HepG2 (cell line): ENCODE measurements around the gene GMPPB. TPM values are rescaled to one million over a fixed set of nuclear protein-coding genes. Genes with fewer than 3 reads are reported as not detected.

Source experiments
- ATAC-seq: fragments of 200-7000 bp; cut with Tn5 transposase; 3 replicates; pipeline ENCODE4 v1.9.1; 2020; ENCODE audit warnings: mild to moderate bottlenecking, moderate library complexity
- BruUV-seq: library from RNA; stranded (reverse); fragments of 400-500 nt; replicated peaks from 2 replicates; lab custom pipeline; 2021; lab: Mats Ljungman, UMichigan
- CTCF ChIA-PET: fragments of 300-600 bp; formaldehyde crosslinking; extraction: SDS; loops from one replicate; lab custom pipeline; 2021; ENCODE audit warnings: low total read pairs, inconsistent platforms, low intra/inter-chr PET ratio; lab: Yijun Ruan, JAX
- POLR2A ChIA-PET: fragments of 350-600 bp; sonication (Branson Sonifier 250); formaldehyde crosslinking; loops from one replicate; lab custom pipeline; 2020; ENCODE audit warnings: antibody characterized with exemption, inconsistent platforms; lab: Yijun Ruan, JAX
- DNase-seq: peaks from one replicate; pipeline ENCODE4 v3.0.0-alpha.2; 2015; ENCODE audit warnings: low spot score
- FAIRE-seq: peaks from 3 replicates; lab custom pipeline; 2011; peaks lifted over from hg19 to GRCh38; lab: Jason Lieb, UNC
- H2AFZ ChIP-seq: one replicate; pipeline ENCODE4 v1.6.1; 2011; ENCODE audit warnings: low read length, inconsistent platforms
- H3K27ac ChIP-seq: fragments of 300-600 bp; 3 replicates; pipeline ENCODE4 v1.8.0; 2011; ENCODE audit warnings: mixed run types, mild to moderate bottlenecking, mixed read lengths, low read length, inconsistent platforms; ENCODE audit not compliant: insufficient read depth; ENCODE audit errors: extremely low read length
- H3K27me3 ChIP-seq, 2 experiments: fragments of 200-600 bp in 1 of 2; 2 replicates in 1 of 2; 3 replicates in 1 of 2; pipeline versions ENCODE4 v1.6.0 to v1.8.0; 2011; ENCODE audit warnings: low read length in 2 of 2, mild to moderate bottlenecking in 2 of 2, moderate library complexity in 2 of 2, inconsistent platforms in 1 of 2; ENCODE audit not compliant: insufficient read depth in 2 of 2, control insufficient read depth in 1 of 2
- H3K36me3 ChIP-seq, 2 experiments: fragments of 200-600 bp in 1 of 2; replicated peaks in 1 of 2; 2 replicates in 1 of 2; 3 replicates in 1 of 2; pipeline versions ENCODE4 v1.5.1 to v1.8.0; 2011; ENCODE audit warnings: low read length in 2 of 2, inconsistent platforms in 1 of 2; ENCODE audit not compliant: insufficient read depth in 2 of 2, control insufficient read depth in 1 of 2
- H3K4me1 ChIP-seq: 2 replicates; pipeline ENCODE4 v1.5.1; 2012; ENCODE audit warnings: low read length, inconsistent platforms; ENCODE audit not compliant: insufficient read depth
- H3K4me2 ChIP-seq: 2 replicates; pipeline ENCODE4 v1.6.0; 2011; ENCODE audit warnings: low read depth, low read length, inconsistent platforms
- H3K4me3 ChIP-seq, 3 experiments: fragments of 200-600 bp in 1 of 3; sonication (generic), shearing (Covaris generic) in 1 of 3; replicated peaks in 1 of 3; 2 replicates each; pipeline ENCODE4 v1.5.1; 2011 to 2016; ENCODE audit warnings: low read length in 3 of 3, inconsistent platforms in 2 of 3, low read depth in 2 of 3, mild to moderate bottlenecking in 2 of 3, control low read depth in 1 of 3, mixed read lengths in 1 of 3; ENCODE audit not compliant: insufficient read depth in 1 of 3
- H3K79me2 ChIP-seq: one replicate; pipeline ENCODE4 v1.6.1; 2011; ENCODE audit warnings: low read length, inconsistent platforms; ENCODE audit not compliant: insufficient read depth
- H3K9ac ChIP-seq: 2 replicates; pipeline ENCODE4 v1.6.0; 2011; ENCODE audit warnings: mild to moderate bottlenecking, low read depth, low read length, inconsistent platforms; ENCODE audit not compliant: insufficient read depth
- H3K9me3 ChIP-seq: 2 replicates; pipeline ENCODE4 v1.5.1; 2012; ENCODE audit warnings: mild to moderate bottlenecking, low read length
- H4K20me1 ChIP-seq: 2 replicates; pipeline ENCODE4 v1.6.0; 2011; ENCODE audit warnings: inconsistent platforms, mild to moderate bottlenecking, low read length, moderate library complexity; ENCODE audit not compliant: insufficient read depth
- AGO2 ChIP-seq: fragments of 200-400 bp; formaldehyde crosslinking; optimal IDR thresholded peaks from 2 replicates; pipeline ENCODE3; 2017; ENCODE audit warnings: mild to moderate bottlenecking, low read depth, low read length, moderate library complexity
- ARID4A ChIP-seq: sonication (generic); formaldehyde crosslinking; IDR thresholded peaks from 2 replicates; pipeline ENCODE4 v1.5.0; 2020; ENCODE audit warnings: mild to moderate bottlenecking, missing genetic modification reagents, borderline replicate concordance
- CREB1 ChIP-seq, 2 experiments: fragments of 450-650 bp in 1 of 2; IDR thresholded peaks; 2 replicates each; pipeline ENCODE4 v1.6.1; 2016 to 2017; ENCODE audit warnings: control low read depth in 1 of 2, mild to moderate bottlenecking in 1 of 2, missing compliant biosample characterization in 1 of 2, missing genetic modification characterization in 1 of 2
- GFI1 ChIP-seq: sonication (generic); formaldehyde crosslinking; IDR thresholded peaks from 2 replicates; pipeline ENCODE4 v1.5.0; 2020; ENCODE audit warnings: missing genetic modification reagents, mild to moderate bottlenecking, borderline replicate concordance
- HDAC1 ChIP-seq: sonication (generic); formaldehyde crosslinking; IDR thresholded peaks from 2 replicates; pipeline ENCODE4 v1.5.1; 2020; ENCODE audit warnings: mild to moderate bottlenecking, missing genetic modification reagents
- HNRNPK ChIP-seq: fragments of 200-400 bp; formaldehyde crosslinking; IDR thresholded peaks from 2 replicates; pipeline ENCODE4 v1.6.1; 2018; ENCODE audit warnings: low read length, low read depth, moderate library complexity, mild to moderate bottlenecking; ENCODE audit not compliant: poor library complexity, severe bottlenecking
- ZC3H13 ChIP-seq: sonication (generic); formaldehyde crosslinking; IDR thresholded peaks from 2 replicates; pipeline ENCODE4 v1.8.1; 2023; ENCODE audit warnings: mild to moderate bottlenecking, missing genetic modification reagents, moderate library complexity
- ZNF143 ChIP-seq: sonication (generic); formaldehyde crosslinking; IDR thresholded peaks from 2 replicates; pipeline ENCODE4 v1.4.0; 2020; ENCODE audit warnings: missing genetic modification reagents
- ZNF550 ChIP-seq: sonication (generic); formaldehyde crosslinking; IDR thresholded peaks from 2 replicates; pipeline ENCODE4 v1.4.0; 2020; ENCODE audit warnings: mild to moderate bottlenecking, missing genetic modification reagents, borderline replicate concordance
- ZNF567 ChIP-seq: sonication (generic); formaldehyde crosslinking; IDR thresholded peaks from 2 replicates; pipeline ENCODE4 v1.8.1; 2023; ENCODE audit warnings: mild to moderate bottlenecking, missing genetic modification reagents, borderline replicate concordance
- ZNF687 ChIP-seq: sonication (generic); formaldehyde crosslinking; IDR thresholded peaks from 2 replicates; pipeline ENCODE4 v1.5.1; 2020; ENCODE audit warnings: mild to moderate bottlenecking, missing genetic modification reagents, moderate library complexity
- WGBS: methylation state at CpG from one replicate; pipeline ENCODE4 v1.1.6; 2017; ENCODE audit warnings: low lambda C conversion rate; 5-methylcytosine and 5-hydroxymethylcytosine counted together
- in situ Hi-C: cut with HindIII; loops from 2 replicates; pipeline ENCODE4 v1.10.0; 2017; ENCODE audit warnings: low pct_unique_long_range_greater_than_20kb; ENCODE audit not compliant: extremely low pct_ligation_motif_present
- intact Hi-C: fragments of 100-400 bp; cut with micrococcal nuclease; formaldehyde crosslinking; loops from one replicate; pipeline ENCODE4 v1.10.0; 2022; ENCODE audit not compliant: unreplicated experiment
- polyA plus RNA-seq, 8 experiments: library from polyadenylated mRNA; depleted of rRNA in 3 of 8; stranded (reverse) in 7 of 8; unstranded in 1 of 8; fragments of >200 nt; fragmentation: Illumina TruSeq in 4 of 8; extraction: Trizol in 4 of 8; gene quantifications; 2 replicates each; pipeline versions ENCODE4 v1.2.1 to v1.2.3, GENCODE V29; 2011 to 2016; ENCODE audit warnings: low read depth in 4 of 8, missing spikeins in 1 of 8, mixed read lengths in 1 of 8; ENCODE audit not compliant: insufficient read depth in 1 of 8
- total RNA-seq, 5 experiments: library from RNA; depleted of rRNA; stranded (reverse); fragments of >200 nt; fragmentation: Illumina TruSeq; extraction: Trizol; gene quantifications; 2 replicates each; pipeline ENCODE4 v1.2.3, GENCODE V29; 2016; ENCODE audit warnings: low read depth in 1 of 5

GMPPB gene
- total and polyA plus RNA-seq, 2 of the 13 experiments (the other 11 are each of a cell fraction or from before 2014, with no cell fraction given): 6.5 to 23.1 TPM

DNA sequence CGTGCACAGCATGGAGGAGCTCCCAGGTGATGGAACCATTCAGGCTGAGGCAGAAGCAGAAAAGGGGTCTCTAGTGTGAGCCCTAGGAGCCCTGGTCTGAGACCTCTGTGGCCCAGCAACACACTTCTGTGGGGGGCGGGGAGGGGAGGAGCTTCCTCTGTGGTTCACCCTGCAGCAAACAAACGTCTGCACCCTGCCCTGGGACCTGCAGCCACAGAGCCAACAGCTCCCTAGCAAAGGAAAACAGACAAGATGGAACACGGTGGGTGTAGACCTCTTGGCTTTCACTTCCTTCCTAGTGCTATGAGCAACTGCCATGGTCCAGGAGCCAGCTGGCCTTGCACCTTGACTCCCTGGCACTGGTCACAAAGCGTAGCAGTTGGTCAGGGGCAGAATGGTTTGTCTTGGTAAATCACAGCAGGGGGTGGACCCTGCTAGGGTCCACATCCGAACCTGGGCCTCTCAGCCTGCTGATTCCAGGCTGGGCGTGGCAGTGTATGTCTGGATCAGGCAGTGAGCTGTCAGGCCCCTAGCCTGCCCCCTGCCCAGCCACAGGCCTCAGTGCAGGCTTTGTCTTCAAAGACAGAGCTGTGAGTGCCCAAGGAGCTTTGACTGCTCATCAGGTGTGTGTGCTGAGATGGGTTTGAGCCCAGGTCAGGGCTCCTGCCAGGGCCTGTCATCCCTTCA lies 11.0 kb downstream of the GMPPB start:
- H3K4me2 ChIP-seq: 0 out of 2 replicates have a peak overlapping the region, but pooled peaks have one; percentile 6
- in situ Hi-C loops: no loop called here
- H3K27me3 ChIP-seq: no peaks in the 10 kb centered on the region
- WGBS: 56% methylated on average over 3 of the region's 7 CpGs
- DNase-seq: no peak
- H3K4me3 ChIP-seq: no peak overlapping the region
- peak; percentile 42 for ATAC-seq
- no peaks in the 10 kb centered on the region for H3K79me2 ChIP-seq
- H3K4me1 ChIP-seq: peaks cover 23% of the 10 kb centered on the region
- BruUV-seq: no TSS peak
- H3K27ac ChIP-seq: peak overlapping the region; percentile 40
- ChIA-PET CTCF (no interaction called here), POLR2A (no interaction called here)
- no peak overlapping the region for H3K9ac ChIP-seq
- intact Hi-C loops: no loop called here
- H3K36me3 ChIP-seq: peaks cover 0 to 10% of the 10 kb centered on the region in 2 experiments; a peak in 4 of 5 replicates
- FAIRE-seq: no peak
- no peaks in the 10 kb centered on the region for H4K20me1 ChIP-seq
- no peaks in the 10 kb centered on the region for H3K9me3 ChIP-seq
- no peak overlapping the region for H2AFZ ChIP-seq
- TF ChIP-seq ZNF550 (CRISPR knock-in tag) (no peak), ZC3H13 (CRISPR knock-in tag) (0 out of 2 replicates have a peak, but pooled peaks have one; percentile 40), HDAC1 (CRISPR knock-in tag) (no peak), ZNF687 (CRISPR knock-in tag) (peak; percentile 38), HNRNPK (no peak), AGO2 (peak; percentile 5), ARID4A (CRISPR knock-in tag) (0 out of 2 replicates have a peak, but pooled peaks have one; percentile 4), GFI1 (peak; percentile 71; the same call in 1 of the 2 replicates), ZNF143 (no peak), CREB1 (IDR thresholded peaks at IDR 0.05) (no peak), CREB1 (CRISPR knock-in tag; IDR thresholded peaks at IDR 0.05) (no peak), ZNF567 (no peak)
